Measurements from ENCODE around the gene LARP1. TPM values are rescaled to one million over a fixed set of nuclear protein-coding genes. Genes with fewer than 3 reads are reported as not detected.

LARP1 gene
- total and polyA plus RNA-seq, 10 of the 15 experiments (the other 5 are each of a cell fraction or from before 2014, with no cell fraction given): 22.6 to 227 (median 60.8) TPM

GRCh38 chr5:154786414-154786813 lies 31.2 kb downstream of the LARP1 start:
- TF ChIP-seq MYC (IDR thresholded peaks at IDR 0.05; ENCODE audit: insufficient read depth, insufficient read length, insufficient replicate concordance, low read length, severe bottlenecking) (no peak), SP1 (IDR thresholded peaks at IDR 0.05; ENCODE audit: low read depth, low read length) (no peak), ATF7 (IDR thresholded peaks at IDR 0.05; ENCODE audit: low read depth) (no peak)
- H3K27me3 ChIP-seq (replicated peaks in 1 of 2; ENCODE audit: control insufficient read depth in 2 of 2, insufficient read depth in 2 of 2, low read length in 1 of 2): no peaks in the 10 kb centered on the region
- ATAC-seq (no peak), FAIRE-seq (no peak), DNase-seq (ENCODE audit: low read depth, low spot score) (no peak)
- H3K4me1 ChIP-seq (ENCODE audit: control insufficient read depth, insufficient read depth, low read length): peaks cover 37% of the 10 kb centered on the region
- WGBS (ENCODE audit: insufficient coverage, insufficient replicate concordance, low lambda C conversion rate, missing lambda C conversion rate): 96% methylated on average over 2 of the region's 2 CpGs
- ChIA-PET CTCF (interaction anchor here (0.7 kb wide), 1 partner anchor 28 kb away, joined by 3 read pairs; no protein-coding TSS in a partner anchor), RAD21 (ENCODE audit: unreplicated experiment) (no interaction called here), SMC1A (ENCODE audit: uncharacterized antibody, unreplicated experiment) (no interaction called here), POLR2A (no interaction called here)
- no TSS peak for BruUV-seq (replicated peaks)
- H3K79me2 ChIP-seq (ENCODE audit: control insufficient read depth, insufficient read depth, low read length): peaks cover 82% of the 10 kb centered on the region
- H3K4me3 ChIP-seq: no peak overlapping the region
- H4K20me1 ChIP-seq (ENCODE audit: control insufficient read depth, insufficient read depth): peaks cover 9% of the 10 kb centered on the region; the same call in 1 of the 2 replicates
- intact Hi-C loops (cut with micrococcal nuclease; ENCODE audit: unreplicated experiment): no loop called here
- no peak overlapping the region for H3K9ac ChIP-seq (ENCODE audit: control insufficient read depth, insufficient read depth, low read length)
- no peak overlapping the region for H3K27ac ChIP-seq (ENCODE audit: control insufficient read depth, insufficient read depth)
- H3K4me2 ChIP-seq (ENCODE audit: control insufficient read depth, insufficient read depth): no peak overlapping the region
- H3K9me3 ChIP-seq (replicated peaks; ENCODE audit: control insufficient read depth, insufficient read depth, low read length): no peaks in the 10 kb centered on the region
- H3K36me3 ChIP-seq (ENCODE audit: control insufficient read depth in 2 of 2, insufficient read depth in 2 of 2, low read length in 1 of 2): peaks cover 7 to 10% of the 10 kb centered on the region in 2 experiments
- H2AFZ ChIP-seq (ENCODE audit: control insufficient read depth, low read depth, low read length): no peak overlapping the region
- in situ Hi-C loops (cut with MboI): no loop called here

- ChIA-PET RAD21 (ENCODE audit: unreplicated experiment) (no interaction called here), CTCF (no interaction called here)
Measured at GRCh38 chr5:154788212-154788611, 33.0 kb downstream of the LARP1 start.

More at GRCh38 chr5:154788212-154788611, 33.0 kb downstream of the LARP1 start:
- 85% methylated on average over 5 of the region's 5 CpGs for WGBS (ENCODE audit: insufficient coverage, insufficient replicate concordance, low lambda C conversion rate, missing lambda C conversion rate)
- TF ChIP-seq SIN3A (IDR thresholded peaks at IDR 0.05; ENCODE audit: low read depth, low read length): no peak
- TF ChIP-seq CHD4 (IDR thresholded peaks at IDR 0.05): no peak
- TF ChIP-seq MYC (IDR thresholded peaks at IDR 0.05; ENCODE audit: insufficient read depth, insufficient read length, insufficient replicate concordance, low read length, severe bottlenecking): no peak
- TF ChIP-seq GATAD2B (conservative IDR thresholded peaks at IDR 0.05; ENCODE audit: low read depth): no peak
- no peak for TF ChIP-seq ZNF384 (IDR thresholded peaks at IDR 0.05; ENCODE audit: borderline replicate concordance, low read depth, low read length)
- TF ChIP-seq SMAD5 (IDR thresholded peaks at IDR 0.05; ENCODE audit: low read depth): no peak
- no peak for TF ChIP-seq POLR2AphosphoS5 (IDR thresholded peaks at IDR 0.05; ENCODE audit: low read length)
- TF ChIP-seq TBL1XR1 (IDR thresholded peaks at IDR 0.05; ENCODE audit: low read depth, low read length): no peak
- TF ChIP-seq TCF12 (IDR thresholded peaks at IDR 0.05; ENCODE audit: low read depth, low read length): no peak
- Histone ChIP-seq H3K9me3 (replicated peaks; ENCODE audit: control insufficient read depth, insufficient read depth, low read length) (no peaks in the 10 kb centered on the region), H3K27me3 (replicated peaks in 1 of 2; ENCODE audit: control insufficient read depth in 2 of 2, insufficient read depth in 2 of 2, low read length in 1 of 2) (no peaks in the 10 kb centered on the region), H3K27ac (ENCODE audit: control insufficient read depth, insufficient read depth) (no peak overlapping the region), H2AFZ (ENCODE audit: control insufficient read depth, low read depth, low read length) (no peak overlapping the region), H4K20me1 (ENCODE audit: control insufficient read depth, insufficient read depth) (peaks cover 9% of the 10 kb centered on the region; the same call in 1 of the 2 replicates), H3K36me3 (ENCODE audit: control insufficient read depth in 2 of 2, insufficient read depth in 2 of 2, low read length in 1 of 2) (peaks cover 14 to 18% of the 10 kb centered on the region in 2 experiments), H3K9ac (ENCODE audit: control insufficient read depth, insufficient read depth, low read length) (no peak overlapping the region), H3K4me1 (ENCODE audit: control insufficient read depth, insufficient read depth, low read length) (peaks cover 22% of the 10 kb centered on the region), H3K4me2 (ENCODE audit: control insufficient read depth, insufficient read depth) (no peak overlapping the region), H3K4me3 (no peak overlapping the region), H3K79me2 (ENCODE audit: control insufficient read depth, insufficient read depth, low read length) (peaks cover 64% of the 10 kb centered on the region)
- SMC1A ChIA-PET (ENCODE audit: uncharacterized antibody, unreplicated experiment): no interaction called here
- intact Hi-C loops (cut with micrococcal nuclease; ENCODE audit: unreplicated experiment): no loop called here
- POLR2A ChIA-PET: interaction anchor here (0.7 kb wide), 1 partner anchor 60 kb away, joined by 3 read pairs; no protein-coding TSS in a partner anchor
- in situ Hi-C loops (cut with MboI): no loop called here
- FAIRE-seq (no peak), DNase-seq (ENCODE audit: low read depth, low spot score) (no peak), ATAC-seq (no peak)
- no TSS peak for BruUV-seq (replicated peaks)

All from GM12878 (cell line).